OCI-LY1 (cell line): ENCODE data around the gene CTDSPL.

ENCODE experiments used
- CTCF ChIP-seq: fragments of 200-600 bp; sonication (generic), shearing (Covaris generic); IDR thresholded peaks from 2 replicates; pipeline ENCODE4 v1.5.1; 2017; ENCODE audit warnings: mild to moderate bottlenecking, antibody characterized with exemption, low read length, moderate library complexity, mixed read lengths
- EZH2 ChIP-seq: fragments of 200-600 bp; sonication (generic), shearing (Covaris generic); IDR thresholded peaks from 2 replicates; pipeline ENCODE4 v1.8.0; 2017; ENCODE audit warnings: borderline replicate concordance, mixed run types, mild to moderate bottlenecking, antibody characterized with exemption, low read length, moderate library complexity, mixed read lengths

- TF ChIP-seq EZH2, result no peak
- TF ChIP-seq CTCF, result no peak
Observed at GRCh38 chr3:37905987-37906674, 44.5 kb downstream of the CTDSPL start.
